H1 (cell line): Measurements from ENCODE around the gene PPP1R2. TPM values are rescaled to one million over a fixed set of nuclear protein-coding genes. Genes with fewer than 3 reads are reported as not detected.

ENCODE experiments used
- CTCF ChIA-PET: fragments of 300-600 bp; sonication (Branson Sonifier 250); formaldehyde crosslinking; loops from one replicate; lab custom pipeline; 2021; ENCODE audit not compliant: partially characterized antibody; lab: Charles Lee
- POLR2A ChIA-PET: fragments of 300-600 bp; sonication (Branson Sonifier 250); formaldehyde crosslinking; loops from one replicate; lab custom pipeline; 2021; ENCODE audit warnings: inconsistent platforms; ENCODE audit not compliant: partially characterized antibody; lab: Charles Lee
- DNase-seq, 2 experiments: peaks; one replicate each; pipeline versions ENCODE4 v3.0.0 to v3.0.0-alpha.2; 2010 to 2022; ENCODE audit warnings: low spot score in 2 of 2, low read depth in 1 of 2, mixed read lengths in 1 of 2
- FAIRE-seq: peaks from 2 replicates; lab custom pipeline; 2011; peaks lifted over from hg19 to GRCh38; lab: Jason Lieb, UNC
- H2AFZ ChIP-seq: 2 replicates; pipeline ENCODE4 v1.8.1; 2012; ENCODE audit warnings: low read length, inconsistent platforms
- H2AK5ac ChIP-seq: 2 replicates; pipeline ENCODE4 v1.6.1; 2013; ENCODE audit warnings: low read depth, low read length
- H2BK120ac ChIP-seq: replicated peaks from 2 replicates; pipeline ENCODE3; 2013; ENCODE audit warnings: low read depth, low read length, inconsistent platforms
- H2BK12ac ChIP-seq: 2 replicates; pipeline ENCODE4 v1.6.1; 2013; ENCODE audit warnings: low read depth, low read length
- H2BK15ac ChIP-seq: 2 replicates; pipeline ENCODE4 v1.6.1; 2013; ENCODE audit warnings: low read length
- H2BK20ac ChIP-seq: 2 replicates; pipeline ENCODE4 v1.6.1; 2013; ENCODE audit warnings: low read length
- H2BK5ac ChIP-seq: 2 replicates; pipeline ENCODE4 v1.6.1; 2013; ENCODE audit warnings: low read depth, low read length
- H3K14ac ChIP-seq: 2 replicates; pipeline ENCODE4 v1.6.1; 2013; ENCODE audit warnings: inconsistent platforms; ENCODE audit not compliant: insufficient read length
- H3K18ac ChIP-seq: 2 replicates; pipeline ENCODE4 v1.6.1; 2013; ENCODE audit warnings: low read length; ENCODE audit errors: extremely low read depth
- H3K23ac ChIP-seq: 2 replicates; pipeline ENCODE4 v1.6.1; 2013; ENCODE audit warnings: inconsistent platforms; ENCODE audit not compliant: insufficient read length
- H3K23me2 ChIP-seq: 2 replicates; pipeline ENCODE4 v1.6.1; 2013; ENCODE audit warnings: low read depth, low read length
- H3K27ac ChIP-seq: 2 replicates; pipeline ENCODE4 v1.6.1; 2011; ENCODE audit warnings: low read depth, low read length, inconsistent platforms
- H3K27me3 ChIP-seq, 4 experiments: replicated peaks in 1 of 4; 1 replicate in 1 of 4; 2 replicates in 3 of 4; pipeline versions ENCODE4 v1.6.1 to v1.8.1; 2011 to 2013; ENCODE audit warnings: low read length in 3 of 4, mild to moderate bottlenecking in 3 of 4, inconsistent platforms in 2 of 4, mixed read lengths in 2 of 4, moderate library complexity in 1 of 4; ENCODE audit not compliant: control insufficient read depth in 3 of 4, insufficient read depth in 3 of 4; ENCODE audit errors: extremely low read depth in 1 of 4
- H3K36me3 ChIP-seq, 4 experiments: 2 replicates each; pipeline versions ENCODE4 v1.6.1 to v1.8.1; 2011 to 2013; ENCODE audit warnings: mild to moderate bottlenecking in 4 of 4, low read length in 3 of 4, moderate library complexity in 2 of 4, control low read depth in 1 of 4, inconsistent platforms in 1 of 4; ENCODE audit not compliant: insufficient read depth in 4 of 4, control insufficient read depth in 2 of 4
- H3K4ac ChIP-seq: replicated peaks from 2 replicates; pipeline ENCODE3; 2013; ENCODE audit warnings: low read length, low read depth, mixed read lengths, inconsistent platforms; ENCODE audit not compliant: insufficient read length
- H3K4me1 ChIP-seq, 4 experiments: replicated peaks in 1 of 4; 1 replicate in 1 of 4; 2 replicates in 3 of 4; pipeline versions ENCODE4 v1.6.1 to v1.8.1; 2011 to 2013; ENCODE audit warnings: low read length in 3 of 4, inconsistent platforms in 2 of 4, mixed read lengths in 1 of 4; ENCODE audit not compliant: insufficient read depth in 4 of 4, control insufficient read depth in 3 of 4
- H3K4me2 ChIP-seq, 2 experiments: 2 replicates each; pipeline versions ENCODE4 v1.6.1 to v1.8.1; 2011 to 2013; ENCODE audit warnings: low read depth in 2 of 2, low read length in 2 of 2, control low read depth in 1 of 2, inconsistent platforms in 1 of 2, mild to moderate bottlenecking in 1 of 2; ENCODE audit not compliant: insufficient read depth in 1 of 2
- H3K4me3 ChIP-seq, 4 experiments: fragments of 200-600, 300-600 bp in 1 of 4; sonication (generic), shearing (Covaris generic), sonication (Bioruptor Twin) in 1 of 4; 2 replicates each; pipeline versions ENCODE4 v1.5.1 to v1.8.1; 2011 to 2016; ENCODE audit warnings: low read length in 4 of 4, low read depth in 3 of 4, control low read depth in 2 of 4, inconsistent platforms in 2 of 4, mild to moderate bottlenecking in 2 of 4, mixed read lengths in 1 of 4, moderate library complexity in 1 of 4; ENCODE audit not compliant: insufficient read depth in 2 of 4; ENCODE audit errors: extremely low read depth in 1 of 4
- H3K56ac ChIP-seq: replicated peaks from 2 replicates; pipeline ENCODE3; 2013; ENCODE audit warnings: low read depth, mild to moderate bottlenecking, mixed read lengths, low read length, inconsistent platforms; ENCODE audit not compliant: insufficient read length
- H3K79me1 ChIP-seq: 2 replicates; pipeline ENCODE4 v1.6.1; 2013; ENCODE audit warnings: low read depth, low read length, control low read depth
- H3K79me2 ChIP-seq, 2 experiments: 2 replicates each; pipeline versions ENCODE4 v1.6.1 to v1.8.1; 2012 to 2013; ENCODE audit warnings: low read length in 2 of 2, mild to moderate bottlenecking in 2 of 2, inconsistent platforms in 1 of 2; ENCODE audit not compliant: insufficient read depth in 2 of 2, control insufficient read depth in 1 of 2
- H3K9ac ChIP-seq, 4 experiments: replicated peaks in 1 of 4; 1 replicate in 1 of 4; 2 replicates in 3 of 4; pipeline versions ENCODE4 v1.6.1 to v1.8.1; 2011 to 2013; ENCODE audit warnings: low read depth in 3 of 4, low read length in 3 of 4, control low read depth in 2 of 4, mild to moderate bottlenecking in 2 of 4, moderate library complexity in 2 of 4, inconsistent platforms in 1 of 4; ENCODE audit errors: extremely low read depth in 1 of 4
- H3K9me3 ChIP-seq, 2 experiments: 2 replicates each; pipeline versions ENCODE4 v1.6.1 to v1.8.1; 2012 to 2013; ENCODE audit warnings: mild to moderate bottlenecking in 2 of 2, moderate library complexity in 2 of 2, control low read depth in 1 of 2, inconsistent platforms in 1 of 2, low read depth in 1 of 2, low read length in 1 of 2, mixed read lengths in 1 of 2; ENCODE audit not compliant: insufficient read depth in 2 of 2
- H4K20me1 ChIP-seq, 2 experiments: replicated peaks in 1 of 2; 2 replicates each; pipeline versions ENCODE3 to v1.8.1; 2011 to 2013; ENCODE audit warnings: inconsistent platforms in 2 of 2, low read length in 2 of 2, mild to moderate bottlenecking in 1 of 2; ENCODE audit not compliant: insufficient read depth in 2 of 2, control insufficient read depth in 1 of 2
- H4K5ac ChIP-seq: 2 replicates; pipeline ENCODE4 v1.6.1; 2013; ENCODE audit warnings: low read length, low read depth, mixed read lengths, inconsistent platforms; ENCODE audit not compliant: insufficient read length
- H4K8ac ChIP-seq: 2 replicates; pipeline ENCODE4 v1.8.0; 2013; ENCODE audit warnings: mild to moderate bottlenecking, moderate library complexity, low read length, inconsistent platforms; ENCODE audit not compliant: insufficient read depth; ENCODE audit errors: extremely low read depth
- H4K91ac ChIP-seq: replicated peaks from 2 replicates; pipeline ENCODE3; 2013; ENCODE audit warnings: low read length, mixed read lengths, inconsistent platforms; ENCODE audit not compliant: insufficient read length
- BRCA1 ChIP-seq: IDR thresholded peaks from 2 replicates; pipeline ENCODE4 v1.6.1; 2012; ENCODE audit warnings: low read depth, low read length, improper control_type of control experiment
- CHD2 ChIP-seq: IDR thresholded peaks from 2 replicates; pipeline ENCODE4 v1.6.1; 2012; ENCODE audit warnings: low read length, improper control_type of control experiment
- GTF2F1 ChIP-seq: IDR thresholded peaks from 2 replicates; pipeline ENCODE4 v1.6.1; 2012; ENCODE audit warnings: low read depth, low read length, improper control_type of control experiment, borderline replicate concordance
- NRF1 ChIP-seq: IDR thresholded peaks from 2 replicates; pipeline ENCODE4 v1.6.1; 2011; ENCODE audit warnings: mild to moderate bottlenecking, low read depth, low read length, improper control_type of control experiment
- PHF8 ChIP-seq: fragments of 200-600 bp; sonication (generic); conservative IDR thresholded peaks from 2 replicates; pipeline ENCODE4 v1.7.1; 2012; ENCODE audit warnings: low read depth, mild to moderate bottlenecking, inconsistent platforms, low read length, moderate library complexity
- RFX5 ChIP-seq: IDR thresholded peaks from 2 replicates; pipeline ENCODE4 v1.6.1; 2011; ENCODE audit warnings: low read depth, low read length, improper control_type of control experiment, borderline replicate concordance
- SP1 ChIP-seq: IDR thresholded peaks from 2 replicates; pipeline ENCODE4 v1.6.1; 2011; ENCODE audit warnings: low read depth, low read length
- TAF1 ChIP-seq: IDR thresholded peaks from 2 replicates; pipeline ENCODE4 v1.6.1; 2011; ENCODE audit warnings: mild to moderate bottlenecking, low read depth, low read length
- TAF7 ChIP-seq: optimal IDR thresholded peaks from 2 replicates; pipeline ENCODE3; 2011; ENCODE audit warnings: low read depth, mild to moderate bottlenecking, inconsistent platforms, low read length, moderate library complexity, borderline replicate concordance
- ZNF274 ChIP-seq: IDR thresholded peaks from 2 replicates; pipeline ENCODE4 v1.7.0; 2012; ENCODE audit warnings: low read length, borderline replicate concordance; ENCODE audit errors: extremely low read depth
- WGBS, 2 experiments: shearing (Covaris generic) in 1 of 2; methylation state at CpG; one replicate each; pipeline versions ENCODE4 v1.1.6 to v1.1.7; 2013 to 2015; ENCODE audit warnings: low lambda C conversion rate in 2 of 2, mixed read lengths in 2 of 2, inconsistent platforms in 1 of 2, low coverage in 1 of 2, missing lambda C conversion rate in 1 of 2; ENCODE audit not compliant: insufficient replicate concordance in 2 of 2, insufficient coverage in 1 of 2, insufficient read length in 1 of 2; ENCODE audit errors: extremely low coverage in 1 of 2, missing lambda C conversion rate in 1 of 2; 5-methylcytosine and 5-hydroxymethylcytosine counted together
- polyA plus RNA-seq, 7 experiments: library from polyadenylated mRNA; depleted of rRNA in 3 of 7; stranded (reverse) in 5 of 7; unstranded in 2 of 7; fragments of >200 nt in 5 of 7; fragments of 200-250 nt in 2 of 7; gene quantifications; 1 replicate in 5 of 7; 2 replicates in 1 of 7; 4 replicates in 1 of 7; pipeline versions ENCODE4 v1.2.1 to v1.2.3, GENCODE V29; 2011 to 2013; ENCODE audit warnings: missing spikeins in 2 of 7, mixed read lengths in 2 of 7
- total RNA-seq: library from RNA; stranded (reverse); fragmentation: NEBNext Ultra II Directional; extraction: Animal tissue kit (Norgen Biotek cat#: 25700); gene quantifications from 2 replicates; pipeline ENCODE4 v1.2.1, GENCODE V29; 2021
- TF ChIP-seq, protein P1 (sequence below): IDR thresholded peaks from 2 replicates; pipeline ENCODE4 v1.6.1; 2011; ENCODE audit warnings: low read depth, mild to moderate bottlenecking, low read length; ENCODE audit not compliant: insufficient read depth
- TF ChIP-seq, protein P2 (sequence below): IDR thresholded peaks from 2 replicates; pipeline ENCODE4 v1.6.1; 2011; ENCODE audit warnings: low read length, improper control_type of control experiment

The PPP1R2 gene
- total and polyA plus RNA-seq, 2 of the 8 experiments (the other 6 are each of a cell fraction or from before 2014, with no cell fraction given) = 14.0 to 26.5 TPM

DNA sequence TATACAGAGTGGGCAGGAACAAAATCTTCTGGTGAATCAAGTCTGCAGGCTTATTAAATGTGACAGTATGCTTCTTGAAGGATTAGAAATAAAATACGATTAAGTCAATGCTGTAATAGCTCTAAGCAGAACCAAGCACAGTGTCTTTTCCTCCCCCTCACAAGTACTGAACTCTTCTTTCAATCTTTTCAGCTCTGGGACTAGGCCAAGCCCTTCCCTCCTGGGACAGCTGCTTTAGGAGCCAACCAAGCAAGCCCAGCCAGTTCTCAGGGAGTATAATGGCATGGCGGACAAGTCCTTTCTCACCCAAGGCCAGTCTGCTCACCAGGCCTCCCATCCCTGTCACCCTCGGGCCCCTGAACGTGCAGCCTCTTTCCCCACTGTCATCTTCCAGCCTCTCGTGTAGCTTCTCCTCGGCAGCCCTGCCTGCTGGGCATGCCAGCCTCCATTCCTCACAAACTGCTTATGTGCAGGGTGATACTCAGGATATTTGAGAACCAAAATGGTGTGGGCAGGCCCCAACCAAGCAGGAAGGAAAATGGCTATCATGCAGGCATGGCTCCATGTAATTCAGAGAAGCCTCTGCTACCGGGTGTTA, 8.4 kb upstream of the PPP1R2 start:
- Histone ChIP-seq H3K27me3 (no peaks in the 10 kb centered on the region; a peak in 2 of 7 replicates), H4K91ac (no peak overlapping the region), H3K79me1 (no peaks in the 10 kb centered on the region), H3K4me1 (peaks cover 0 to 10% (median 5%) of the 10 kb centered on the region in 4 experiments; a peak in 5 of 7 replicates), H3K4me2 (no peak overlapping the region), H2BK20ac (no peak overlapping the region), H3K56ac (no peak overlapping the region), H4K20me1 (no peaks in the 10 kb centered on the region), H3K36me3 (no peaks in the 10 kb centered on the region), H2BK120ac (no peak overlapping the region), H3K23me2 (no peaks in the 10 kb centered on the region), H4K8ac (no peak overlapping the region), H3K79me2 (no peaks in the 10 kb centered on the region), H2AFZ (no peak overlapping the region), H2BK5ac (no peak overlapping the region), H3K9ac (no peak overlapping the region), H3K14ac (no peak overlapping the region), H3K4ac (no peak overlapping the region), H3K27ac (no peak overlapping the region), H2AK5ac (no peak overlapping the region), H3K18ac (peak overlapping the region; percentile 13; the same call in 1 of the 2 replicates), H3K9me3 (no peaks in the 10 kb centered on the region), H2BK12ac (peak overlapping the region; percentile 60; the same call in 1 of the 2 replicates), H4K5ac (no peak overlapping the region), H3K4me3 (no peak overlapping the region), H2BK15ac (peak overlapping the region; percentile 72; the same call in 1 of the 2 replicates), H3K23ac (no peak overlapping the region)
- DNase-seq (no peak), FAIRE-seq (no peak)
- CTCF ChIA-PET = interaction anchor here (1.0 kb wide), 1 partner anchor 19 kb away, joined by 4 read pairs; no protein-coding TSS in a partner anchor
- WGBS, 2 experiments = 70% methylated on average over 7 of the region's 7 CpGs; no CpG with 5 or more reads in 1 of the 2 experiments
- POLR2A ChIA-PET = interaction anchor here (1.2 kb wide), 1 partner anchor 9 kb away, joined by 9 read pairs; the partner anchor contains the start of gene PPP1R2
- TF ChIP-seq PHF8 (no peak), GTF2F1 (no peak), TAF1 (no peak), CHD2 (no peak), TAF7 (no peak), NRF1 (no peak), RFX5 (no peak), ZNF274 (no peak), BRCA1 (no peak), SP1 (no peak)
- TF ChIP-seq, protein P1, sequence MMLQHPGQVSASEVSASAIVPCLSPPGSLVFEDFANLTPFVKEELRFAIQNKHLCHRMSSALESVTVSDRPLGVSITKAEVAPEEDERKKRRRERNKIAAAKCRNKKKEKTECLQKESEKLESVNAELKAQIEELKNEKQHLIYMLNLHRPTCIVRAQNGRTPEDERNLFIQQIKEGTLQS = no peak
- TF ChIP-seq, protein P2, sequence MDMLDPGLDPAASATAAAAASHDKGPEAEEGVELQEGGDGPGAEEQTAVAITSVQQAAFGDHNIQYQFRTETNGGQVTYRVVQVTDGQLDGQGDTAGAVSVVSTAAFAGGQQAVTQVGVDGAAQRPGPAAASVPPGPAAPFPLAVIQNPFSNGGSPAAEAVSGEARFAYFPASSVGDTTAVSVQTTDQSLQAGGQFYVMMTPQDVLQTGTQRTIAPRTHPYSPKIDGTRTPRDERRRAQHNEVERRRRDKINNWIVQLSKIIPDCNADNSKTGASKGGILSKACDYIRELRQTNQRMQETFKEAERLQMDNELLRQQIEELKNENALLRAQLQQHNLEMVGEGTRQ = no peak
